ENCODE results near the gene WDR64.

The WDR64 gene
- 0.31 to 0.46 reads per million in 2 donors for total RNA-seq

- no peak for DNase-seq
Observed at GRCh38 chr1:241652012-241652411, at the start of gene WDR64. Gene WDR64 (plus strand): TSS chr1:241652281. CDS start chr1:241652485, 204 bp downstream.

GRCh38 chr1:241603731-241604245 is 48.3 kb upstream of the WDR64 start:
- DNase-seq, result no peak

GRCh38 chr1:241605146-241605805 is 46.8 kb upstream of the WDR64 start:
- DNase-seq, result no peak

- DNase-seq, result no peak
Observed at GRCh38 chr1:241606544-241606943, 45.5 kb upstream of the WDR64 start.

- DNase-seq, result no peak
Observed at GRCh38 chr1:241607497-241607896, 44.6 kb upstream of the WDR64 start.

- no peak for DNase-seq
Observed at GRCh38 chr1:241608379-241609033, 43.6 kb upstream of the WDR64 start.

GRCh38 chr1:241610056-241610815 is 41.8 kb upstream of the WDR64 start:
- no peak for DNase-seq

- DNase-seq, result no peak
Observed at GRCh38 chr1:241611063-241611462, 41.0 kb upstream of the WDR64 start.

GRCh38 chr1:241611736-241612135 is 40.3 kb upstream of the WDR64 start:
- DNase-seq, result no peak

- no peak for DNase-seq
Observed at GRCh38 chr1:241612533-241613477, 39.3 kb upstream of the WDR64 start.

GRCh38 chr1:241614144-241614543 is 37.9 kb upstream of the WDR64 start:
- no peak for DNase-seq

- no peak for DNase-seq
Observed at GRCh38 chr1:241614572-241614971, 37.5 kb upstream of the WDR64 start.

GRCh38 chr1:241615043-241615974 is 36.8 kb upstream of the WDR64 start:
- no peak for DNase-seq

GRCh38 chr1:241617426-241617825 is 34.7 kb upstream of the WDR64 start:
- no peak for DNase-seq

- no peak for DNase-seq
Observed at GRCh38 chr1:241622669-241623068, 29.4 kb upstream of the WDR64 start.

- DNase-seq, result no peak
Observed at GRCh38 chr1:241624935-241625334, 27.1 kb upstream of the WDR64 start.

- no peak for DNase-seq
Observed at GRCh38 chr1:241627453-241628259, 24.4 kb upstream of the WDR64 start.

GRCh38 chr1:241630005-241630404 is 22.1 kb upstream of the WDR64 start:
- no peak for DNase-seq

- no peak for DNase-seq
Observed at GRCh38 chr1:241630476-241630875, 21.6 kb upstream of the WDR64 start.

GRCh38 chr1:241630899-241631298 is 21.2 kb upstream of the WDR64 start:
- no peak for DNase-seq

Data from activated gamma-delta T cell (primary cell).